Keratinocyte (primary cell): ENCODE results near the gene CARD6. TPM values are rescaled to one million over a fixed set of nuclear protein-coding genes. Genes with fewer than 3 reads are reported as not detected.

Source experiments
- DNase-seq: peaks from one replicate; pipeline ENCODE4 v3.0.0-alpha.2; 2011; ENCODE audit warnings: low read depth, missing footprints, low spot score
- FAIRE-seq: peaks from 2 replicates; lab custom pipeline; 2011; peaks lifted over from hg19 to GRCh38; lab: Jason Lieb, UNC
- H2AFZ ChIP-seq: 2 replicates; pipeline ENCODE4 v1.6.0; 2012; ENCODE audit warnings: low read length, control low read depth, inconsistent platforms; ENCODE audit not compliant: control insufficient read depth
- H3K27ac ChIP-seq: 2 replicates; pipeline ENCODE4 v1.5.1; 2011; ENCODE audit warnings: low read length; ENCODE audit not compliant: control insufficient read depth, insufficient read depth
- H3K27me3 ChIP-seq: 3 replicates; pipeline ENCODE4 v1.6.0; 2011; ENCODE audit warnings: low read length; ENCODE audit not compliant: control insufficient read depth, insufficient read depth; ENCODE audit errors: extremely low read depth
- H3K36me3 ChIP-seq, 2 experiments: 2 replicates in 1 of 2; 3 replicates in 1 of 2; pipeline ENCODE4 v1.5.1; 2011; ENCODE audit warnings: low read length in 2 of 2, mild to moderate bottlenecking in 1 of 2; ENCODE audit not compliant: control insufficient read depth in 2 of 2, insufficient read depth in 2 of 2; ENCODE audit errors: extremely low read depth in 1 of 2
- H3K4me1 ChIP-seq: 3 replicates; pipeline ENCODE4 v1.5.1; 2011; ENCODE audit warnings: low read length; ENCODE audit not compliant: control insufficient read depth, insufficient read depth; ENCODE audit errors: extremely low read depth
- H3K4me2 ChIP-seq: 3 replicates; pipeline ENCODE4 v1.6.0; 2011; ENCODE audit warnings: low read depth, low read length; ENCODE audit not compliant: control insufficient read depth, insufficient read depth; ENCODE audit errors: extremely low read depth
- H3K4me3 ChIP-seq, 3 experiments: fragments of 200-600 bp in 1 of 3; sonication (generic) in 1 of 3; 2 replicates in 2 of 3; 3 replicates in 1 of 3; pipeline ENCODE4 v1.5.1; 2011 to 2016; ENCODE audit warnings: low read length in 3 of 3, mild to moderate bottlenecking in 3 of 3, control low read depth in 2 of 3, inconsistent platforms in 1 of 3, low read depth in 1 of 3, mixed read lengths in 1 of 3, mixed run types in 1 of 3, moderate library complexity in 1 of 3; ENCODE audit not compliant: control insufficient read depth in 2 of 3, insufficient read depth in 2 of 3; ENCODE audit errors: extremely low read depth in 1 of 3
- H3K79me2 ChIP-seq: 2 replicates; pipeline ENCODE4 v1.6.0; 2012; ENCODE audit warnings: low read length; ENCODE audit not compliant: control insufficient read depth, insufficient read depth
- H3K9ac ChIP-seq: 3 replicates; pipeline ENCODE4 v1.6.0; 2011; ENCODE audit warnings: low read length; ENCODE audit not compliant: control insufficient read depth, insufficient read depth; ENCODE audit errors: extremely low read depth
- H3K9me1 ChIP-seq: 3 replicates; pipeline ENCODE4 v1.6.0; 2011; ENCODE audit warnings: low read length; ENCODE audit not compliant: control insufficient read depth, insufficient read depth; ENCODE audit errors: extremely low read depth
- H3K9me3 ChIP-seq: 2 replicates; pipeline ENCODE4 v1.5.1; 2012; ENCODE audit warnings: low read depth, low read length; ENCODE audit not compliant: control insufficient read depth
- H4K20me1 ChIP-seq: 3 replicates; pipeline ENCODE4 v1.6.0; 2011; ENCODE audit warnings: low read length; ENCODE audit not compliant: control insufficient read depth, insufficient read depth; ENCODE audit errors: extremely low read depth
- EZH2 ChIP-seq: IDR thresholded peaks from one replicate; pipeline ENCODE4 v1.6.1; 2012; ENCODE audit warnings: inconsistent platforms, mild to moderate bottlenecking, low read length, moderate library complexity
- dilution Hi-C: fragments of 300-500 bp; cut with MboI; formaldehyde crosslinking; loops from one replicate; pipeline ENCODE4 v1.7.0; 2020; ENCODE audit warnings: low sequenced_read_pairs; ENCODE audit not compliant: extremely low pct_ligation_motif_present
- polyA plus RNA-seq, 5 experiments: library from polyadenylated mRNA; depleted of rRNA in 3 of 5; stranded (reverse) in 3 of 5; stranded (forward) in 1 of 5; unstranded in 1 of 5; fragments of >200 nt; gene quantifications; 1 replicate in 1 of 5; 2 replicates in 3 of 5; 3 replicates in 1 of 5; pipeline versions ENCODE4 v1.2.1 to v1.2.3, GENCODE V29; 2011 to 2012; ENCODE audit warnings: missing spikeins in 2 of 5, low read depth in 1 of 5, low replicate concordance in 1 of 5
- TF ChIP-seq, protein P1 (sequence below), 3 experiments: IDR thresholded peaks in 1 of 3; conservative IDR thresholded peaks in 1 of 3; optimal IDR thresholded peaks in 1 of 3; 2 replicates in 2 of 3; 3 replicates in 1 of 3; pipeline versions ENCODE3 to v1.5.1; 2011; ENCODE audit warnings: low read length in 3 of 3, mild to moderate bottlenecking in 3 of 3, moderate library complexity in 2 of 3, control low read depth in 1 of 3, inconsistent platforms in 1 of 3; ENCODE audit not compliant: insufficient read depth in 2 of 3; ENCODE audit errors: extremely low read depth in 1 of 3

The CARD6 gene
- polyA plus RNA-seq, 1 donor (not counting 4 experiments of a cell fraction or from before 2014, with no cell fraction given) = 4.4 TPM

DNA sequence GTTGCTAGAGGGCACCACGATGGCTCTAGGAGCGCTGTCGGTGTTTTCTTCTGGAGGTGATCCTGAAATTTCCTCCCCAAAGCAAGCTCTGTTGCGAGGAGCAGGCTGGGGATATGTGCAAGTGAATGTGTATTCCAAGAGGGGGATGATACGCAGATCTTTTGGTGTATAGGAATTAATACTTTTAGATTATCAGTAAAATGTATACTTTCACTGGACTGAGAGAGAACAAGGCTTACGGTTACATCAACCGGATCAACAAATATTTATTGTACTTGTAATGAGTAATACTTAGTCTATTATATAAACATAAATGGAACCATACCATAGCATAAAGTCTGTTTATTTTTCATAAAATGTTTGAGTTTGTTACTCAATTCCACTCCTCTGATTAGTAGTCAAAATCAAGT, 42.4 kb upstream of the CARD6 start:
- TF ChIP-seq, protein P1, sequence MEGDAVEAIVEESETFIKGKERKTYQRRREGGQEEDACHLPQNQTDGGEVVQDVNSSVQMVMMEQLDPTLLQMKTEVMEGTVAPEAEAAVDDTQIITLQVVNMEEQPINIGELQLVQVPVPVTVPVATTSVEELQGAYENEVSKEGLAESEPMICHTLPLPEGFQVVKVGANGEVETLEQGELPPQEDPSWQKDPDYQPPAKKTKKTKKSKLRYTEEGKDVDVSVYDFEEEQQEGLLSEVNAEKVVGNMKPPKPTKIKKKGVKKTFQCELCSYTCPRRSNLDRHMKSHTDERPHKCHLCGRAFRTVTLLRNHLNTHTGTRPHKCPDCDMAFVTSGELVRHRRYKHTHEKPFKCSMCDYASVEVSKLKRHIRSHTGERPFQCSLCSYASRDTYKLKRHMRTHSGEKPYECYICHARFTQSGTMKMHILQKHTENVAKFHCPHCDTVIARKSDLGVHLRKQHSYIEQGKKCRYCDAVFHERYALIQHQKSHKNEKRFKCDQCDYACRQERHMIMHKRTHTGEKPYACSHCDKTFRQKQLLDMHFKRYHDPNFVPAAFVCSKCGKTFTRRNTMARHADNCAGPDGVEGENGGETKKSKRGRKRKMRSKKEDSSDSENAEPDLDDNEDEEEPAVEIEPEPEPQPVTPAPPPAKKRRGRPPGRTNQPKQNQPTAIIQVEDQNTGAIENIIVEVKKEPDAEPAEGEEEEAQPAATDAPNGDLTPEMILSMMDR (optimal IDR thresholded peaks at IDR 0.05 in 1 of 3, IDR thresholded peaks at IDR 0.05 in 1 of 3, conservative IDR thresholded peaks at IDR 0.05 in 1 of 3; ENCODE audit: extremely low read depth in 1 of 3, insufficient read depth in 2 of 3, low read length in 3 of 3) = peak in 1 of 3 experiments; percentile 2
- TF ChIP-seq EZH2 = no peak
- DNase-seq (no peak), FAIRE-seq (no peak)
- Histone ChIP-seq H3K27me3 (no peaks in the 10 kb centered on the region), H3K27ac (no peak overlapping the region), H3K4me3 (peak overlapping the region; percentile 91 to 100 (median 91)), H3K9me1 (no peaks in the 10 kb centered on the region), H3K79me2 (peaks cover 37% of the 10 kb centered on the region), H3K36me3 (peaks cover 0 to 2% of the 10 kb centered on the region in 2 experiments), H3K4me2 (peak overlapping the region; percentile 94), H2AFZ (peak overlapping the region; percentile 99), H3K4me1 (peaks cover 14% of the 10 kb centered on the region), H3K9ac (peak overlapping the region; percentile 79), H4K20me1 (no peaks in the 10 kb centered on the region), H3K9me3 (no peaks in the 10 kb centered on the region)
- dilution Hi-C loops = no loop called here

GRCh38 chr5:40799258-40799657, 41.9 kb upstream of the CARD6 start:
- peaks cover 14% of the 10 kb centered on the region for H3K4me1 ChIP-seq
- H3K9me1 ChIP-seq = no peaks in the 10 kb centered on the region
- dilution Hi-C loops = no loop called here
- H3K27ac ChIP-seq = no peak overlapping the region
- H4K20me1 ChIP-seq = no peaks in the 10 kb centered on the region
- H2AFZ ChIP-seq = no peak overlapping the region
- peaks cover 0 to 2% of the 10 kb centered on the region in 2 experiments for H3K36me3 ChIP-seq
- DNase-seq = no peak
- TF ChIP-seq EZH2 = no peak
- TF ChIP-seq, protein P1 (optimal IDR thresholded peaks at IDR 0.05 in 1 of 3, IDR thresholded peaks at IDR 0.05 in 1 of 3, conservative IDR thresholded peaks at IDR 0.05 in 1 of 3; ENCODE audit: extremely low read depth in 1 of 3, insufficient read depth in 2 of 3, low read length in 3 of 3) = no peak
- H3K4me2 ChIP-seq = peak overlapping the region; percentile 94
- no peaks in the 10 kb centered on the region for H3K27me3 ChIP-seq
- H3K79me2 ChIP-seq = peaks cover 33% of the 10 kb centered on the region
- H3K9ac ChIP-seq = no peak overlapping the region
- H3K4me3 ChIP-seq = peak overlapping the region in 1 of 3 experiments; percentile 100
- H3K9me3 ChIP-seq = no peaks in the 10 kb centered on the region
- no peak for FAIRE-seq
